ENCODE measurements around the gene ZNF483.
A peak's percentile ranks its signal among the peaks of the same experiment; 100 is the strongest.
"Not testable (repeated sequence)": the region's sequence is repeated elsewhere in the genome, so short reads cannot be mapped to it uniquely, and the experiment has no call there.

Gene ZNF483

DNA sequence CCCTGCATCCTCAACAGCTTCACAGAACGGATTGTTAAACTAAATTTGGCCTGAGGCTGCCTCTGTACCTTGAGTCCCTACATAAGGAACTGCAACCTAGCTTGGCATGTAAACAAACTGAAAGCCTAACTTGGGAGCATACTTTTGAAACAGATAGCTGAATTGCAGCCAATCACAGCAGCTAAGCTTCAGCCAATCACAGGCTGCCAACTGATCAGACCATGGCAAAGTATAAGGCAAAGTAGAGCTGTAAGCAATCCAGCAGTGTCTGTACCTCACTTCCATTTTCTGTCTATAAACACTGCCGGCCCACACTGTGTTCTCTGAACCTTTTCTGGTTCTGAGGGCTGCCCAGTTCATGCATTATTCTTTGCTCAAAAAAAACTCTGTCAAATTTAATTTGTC lies 8.9 kb upstream of the ZNF483 start:
- Mint-ChIP-seq H3K27me3 (peaks cover 5% of the 10 kb centered on the region), H3K27ac (no peak overlapping the region), H3K36me3 (no peaks in the 10 kb centered on the region), H3K4me1 (no peaks in the 10 kb centered on the region), H3K9me3 (peaks cover 4% of the 10 kb centered on the region), H3K4me3 (no peak overlapping the region)
- peak; percentile 66 for ATAC-seq

DNA sequence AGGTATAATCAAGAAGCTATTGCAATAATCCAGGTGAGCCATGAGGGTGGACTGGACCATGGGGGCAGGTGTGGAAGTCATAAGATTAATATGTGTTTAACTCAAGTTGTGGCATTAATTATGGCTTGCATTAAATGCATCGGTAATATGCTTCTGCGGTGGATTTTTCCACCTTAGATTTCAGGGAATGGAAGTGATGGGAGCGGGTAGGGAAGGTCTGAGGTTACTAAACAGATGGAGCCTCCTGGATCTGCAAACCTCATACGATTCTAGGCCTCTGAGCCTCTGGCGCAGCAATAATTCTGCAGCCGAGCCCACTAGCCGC lies 286 bp upstream of the ZNF483 start:
- Mint-ChIP-seq H3K4me1 (peaks cover 20% of the 10 kb centered on the region), H3K4me3 (peak overlapping the region; percentile 84), H3K27ac (no peak overlapping the region), H3K27me3 (peaks cover 26% of the 10 kb centered on the region), H3K36me3 (peaks cover 6% of the 10 kb centered on the region), H3K9me3 (no peaks in the 10 kb centered on the region)
- no peak for ATAC-seq

DNA sequence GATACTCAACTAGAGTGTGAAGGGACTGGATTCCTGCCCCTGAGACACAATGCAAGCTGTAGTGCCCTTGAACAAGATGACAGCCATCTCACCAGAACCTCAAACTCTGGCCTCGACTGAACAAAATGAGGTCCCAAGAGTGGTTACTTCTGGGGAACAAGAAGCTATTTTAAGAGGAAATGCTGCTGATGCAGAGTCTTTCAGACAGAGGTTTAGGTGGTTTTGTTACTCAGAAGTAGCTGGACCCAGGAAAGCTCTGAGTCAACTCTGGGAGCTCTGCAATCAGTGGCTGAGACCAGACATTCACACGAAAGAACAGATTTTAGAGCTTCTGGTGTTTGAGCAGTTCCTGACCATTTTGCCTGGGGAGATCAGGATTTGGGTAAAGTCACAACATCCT lies 2.4 kb downstream of the ZNF483 start:
- H3K4me3 Mint-ChIP-seq, result no peak overlapping the region
- H3K4me1 Mint-ChIP-seq, result peaks cover 20% of the 10 kb centered on the region
- no peak overlapping the region for H3K27ac Mint-ChIP-seq
- H3K27me3 Mint-ChIP-seq, result peaks cover 17% of the 10 kb centered on the region
- ATAC-seq, result peak; percentile 47
- no peaks in the 10 kb centered on the region for H3K9me3 Mint-ChIP-seq
- H3K36me3 Mint-ChIP-seq, result peaks cover 14% of the 10 kb centered on the region

DNA sequence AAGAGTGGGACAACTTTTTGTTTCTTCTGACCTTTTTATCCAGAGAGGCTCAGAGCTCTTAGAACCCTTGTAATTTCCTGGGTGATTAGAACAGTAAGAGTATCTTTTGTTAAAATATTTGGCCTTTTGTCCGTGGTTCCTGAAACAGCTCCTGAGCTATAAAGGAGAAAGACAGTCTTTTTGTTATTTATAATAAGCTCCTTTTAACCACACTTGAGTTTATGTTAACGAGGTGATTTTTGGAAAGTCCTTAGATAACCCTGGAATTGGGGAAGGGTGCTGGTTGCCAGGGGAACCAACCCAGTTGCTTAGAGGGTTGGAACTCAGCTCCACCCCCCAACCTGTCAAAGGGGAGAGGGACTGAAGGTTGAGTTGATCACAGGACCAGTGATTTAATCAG lies 4.8 kb downstream of the ZNF483 start:
- Mint-ChIP-seq H3K36me3 (peaks cover 39% of the 10 kb centered on the region), H3K9me3 (peaks cover 6% of the 10 kb centered on the region)

DNA sequence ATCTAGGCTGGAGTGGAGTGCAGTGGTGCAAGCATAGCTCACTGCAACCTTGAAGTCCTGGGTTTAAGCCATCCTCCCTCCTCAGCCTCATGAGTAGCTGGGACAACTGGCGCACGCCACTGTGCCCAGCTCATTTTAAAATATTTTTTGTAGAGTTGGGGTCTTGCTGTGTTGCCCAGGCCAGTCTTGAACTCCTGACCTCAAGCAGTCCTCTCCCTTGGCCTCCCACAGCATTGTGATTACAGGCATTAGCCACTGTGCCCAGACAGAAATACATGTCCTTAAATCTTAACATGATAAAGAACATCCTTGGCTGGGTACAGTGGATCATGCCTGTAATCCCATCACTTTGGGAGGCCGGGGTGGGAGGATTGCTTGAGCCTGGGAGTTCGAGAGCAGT lies 6.7 kb downstream of the ZNF483 start:
- H3K36me3 Mint-ChIP-seq, result peaks cover 50% of the 10 kb centered on the region
- no peak overlapping the region for H3K27ac Mint-ChIP-seq
- no peaks in the 10 kb centered on the region for H3K27me3 Mint-ChIP-seq
- no peak overlapping the region for H3K4me3 Mint-ChIP-seq
- peaks cover 12% of the 10 kb centered on the region for H3K9me3 Mint-ChIP-seq
- ATAC-seq, result no peak
- no peaks in the 10 kb centered on the region for H3K4me1 Mint-ChIP-seq

More for the DNA sequence above, 4.8 kb downstream of the ZNF483 start:
- ATAC-seq, result no peak
- H3K27ac Mint-ChIP-seq, result no peak overlapping the region
- no peak overlapping the region for H3K4me3 Mint-ChIP-seq
- H3K4me1 Mint-ChIP-seq, result peaks cover 12% of the 10 kb centered on the region
- peaks cover 6% of the 10 kb centered on the region for H3K27me3 Mint-ChIP-seq

DNA sequence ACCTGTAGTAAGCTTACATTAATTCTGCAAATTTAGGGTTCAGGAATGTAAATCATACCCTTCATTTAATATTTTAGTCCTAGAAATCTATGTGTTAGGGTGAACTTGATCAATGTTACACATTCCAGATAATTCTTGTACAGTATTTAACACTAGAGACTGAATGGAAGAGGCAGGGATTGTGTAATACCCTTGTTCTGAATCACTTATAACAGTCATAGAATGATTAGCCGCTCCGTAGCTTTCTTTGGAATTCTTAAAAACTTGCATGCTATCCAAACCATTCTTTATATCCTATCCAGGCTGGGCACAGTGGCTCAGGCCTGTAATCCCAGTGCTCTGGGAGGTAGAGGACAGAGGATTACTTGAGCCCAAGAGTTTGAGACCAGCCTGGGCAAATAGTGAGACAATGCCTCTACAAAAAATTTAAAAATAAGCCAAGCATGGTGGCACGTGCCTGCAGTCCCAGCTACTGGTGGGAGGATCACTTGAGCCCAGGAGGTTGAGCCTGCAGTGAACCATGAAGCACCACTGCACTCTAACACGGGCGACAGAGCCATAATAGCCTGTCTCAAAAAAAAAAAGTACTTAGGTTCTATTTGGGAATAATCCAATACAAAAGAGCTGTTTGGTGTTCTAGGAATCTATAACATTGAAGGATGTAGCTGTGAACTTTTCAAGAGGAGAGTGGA lies 8.3 kb downstream of the ZNF483 start:
- no peak overlapping the region for H3K4me3 Mint-ChIP-seq
- H3K4me1 Mint-ChIP-seq, result no peaks in the 10 kb centered on the region
- no peaks in the 10 kb centered on the region for H3K27me3 Mint-ChIP-seq
- peaks cover 50% of the 10 kb centered on the region for H3K36me3 Mint-ChIP-seq
- peaks cover 12% of the 10 kb centered on the region for H3K9me3 Mint-ChIP-seq
- H3K27ac Mint-ChIP-seq, result no peak overlapping the region
- no peak for ATAC-seq

DNA sequence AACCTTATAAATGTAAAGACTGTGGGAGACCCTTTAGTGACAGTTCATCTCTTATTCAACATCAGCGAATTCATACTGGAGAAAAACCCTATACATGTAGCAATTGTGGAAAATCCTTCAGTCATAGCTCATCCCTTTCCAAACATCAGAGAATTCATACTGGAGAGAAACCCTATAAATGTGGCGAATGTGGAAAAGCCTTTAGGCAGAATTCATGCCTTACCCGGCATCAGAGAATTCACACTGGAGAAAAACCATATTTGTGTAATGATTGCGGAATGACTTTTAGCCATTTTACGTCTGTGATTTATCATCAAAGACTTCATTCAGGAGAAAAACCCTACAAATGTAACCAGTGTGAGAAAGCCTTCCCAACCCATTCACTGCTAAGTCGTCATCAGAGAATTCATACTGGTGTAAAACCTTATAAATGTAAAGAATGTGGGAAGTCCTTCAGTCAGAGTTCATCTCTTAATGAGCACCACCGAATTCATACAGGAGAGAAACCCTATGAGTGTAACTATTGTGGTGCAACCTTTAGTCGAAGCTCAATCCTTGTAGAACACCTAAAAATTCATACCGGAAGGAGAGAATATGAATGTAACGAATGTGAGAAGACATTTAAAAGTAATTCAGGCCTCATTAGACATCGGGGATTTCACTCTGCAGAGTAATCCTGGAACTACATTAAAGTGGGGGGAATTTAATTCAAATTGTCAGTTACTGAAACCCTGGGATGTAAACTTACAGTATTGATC lies 17.7 kb downstream of the ZNF483 start:
- H3K27ac Mint-ChIP-seq, result no peak overlapping the region
- no peaks in the 10 kb centered on the region for H3K27me3 Mint-ChIP-seq
- H3K4me3 Mint-ChIP-seq, result no peak overlapping the region
- no peak for ATAC-seq
- peaks cover 61% of the 10 kb centered on the region for H3K36me3 Mint-ChIP-seq
- H3K9me3 Mint-ChIP-seq, result peaks cover 29% of the 10 kb centered on the region
- H3K4me1 Mint-ChIP-seq, result no peaks in the 10 kb centered on the region

DNA sequence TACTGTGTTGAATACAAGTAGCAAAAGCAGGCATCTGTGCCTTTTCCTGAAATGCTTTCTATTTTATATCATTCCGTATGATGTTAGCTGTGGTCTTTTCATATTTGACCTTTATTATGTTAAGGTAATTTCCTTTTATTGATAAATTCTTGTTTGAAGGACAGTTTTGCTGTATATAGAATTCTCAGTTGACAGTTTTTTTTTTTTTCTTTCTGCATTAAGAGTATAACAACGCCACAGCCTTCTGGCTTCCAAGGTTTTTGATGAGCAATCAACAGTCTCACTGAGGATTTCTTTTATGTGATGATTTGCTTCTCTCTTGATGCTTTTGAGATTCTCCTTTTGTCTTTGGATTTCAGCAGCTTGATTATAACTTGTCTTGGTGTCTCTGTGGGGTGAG lies 23.6 kb downstream of the ZNF483 start:
- no peak for ATAC-seq

DNA sequence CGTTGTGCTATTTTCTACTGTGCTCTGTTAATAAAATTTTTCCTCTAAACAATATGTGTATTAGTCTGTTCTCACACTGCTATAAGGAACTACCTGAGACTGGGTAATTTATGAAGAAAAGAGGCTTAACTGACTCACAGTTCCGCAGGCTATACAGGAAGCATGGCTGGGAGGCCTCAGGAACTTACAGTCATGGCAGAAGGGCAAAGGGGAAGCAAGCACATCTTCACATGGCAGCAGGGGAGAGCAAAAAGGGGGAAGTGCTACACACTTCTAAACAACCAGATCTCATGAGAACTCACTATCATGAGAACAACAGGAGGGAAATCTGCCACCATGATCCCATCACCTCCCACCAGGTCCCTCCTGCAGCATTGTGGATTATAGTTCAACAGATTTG lies 30.4 kb downstream of the ZNF483 start:
- not testable (repeated sequence) for H3K4me1 Mint-ChIP-seq, H3K4me3 Mint-ChIP-seq, H3K27ac Mint-ChIP-seq, ATAC-seq, H3K27me3 Mint-ChIP-seq
- peaks cover 32% of the 10 kb centered on the region for H3K9me3 Mint-ChIP-seq
- H3K36me3 Mint-ChIP-seq, result peaks cover 25% of the 10 kb centered on the region

More for the DNA sequence above, 23.6 kb downstream of the ZNF483 start:
- H3K4me3 Mint-ChIP-seq, result no peak overlapping the region
- peaks cover 36% of the 10 kb centered on the region for H3K9me3 Mint-ChIP-seq
- H3K4me1 Mint-ChIP-seq, result no peaks in the 10 kb centered on the region
- no peak overlapping the region for H3K27ac Mint-ChIP-seq
- no peaks in the 10 kb centered on the region for H3K27me3 Mint-ChIP-seq
- peaks cover 59% of the 10 kb centered on the region for H3K36me3 Mint-ChIP-seq

DNA sequence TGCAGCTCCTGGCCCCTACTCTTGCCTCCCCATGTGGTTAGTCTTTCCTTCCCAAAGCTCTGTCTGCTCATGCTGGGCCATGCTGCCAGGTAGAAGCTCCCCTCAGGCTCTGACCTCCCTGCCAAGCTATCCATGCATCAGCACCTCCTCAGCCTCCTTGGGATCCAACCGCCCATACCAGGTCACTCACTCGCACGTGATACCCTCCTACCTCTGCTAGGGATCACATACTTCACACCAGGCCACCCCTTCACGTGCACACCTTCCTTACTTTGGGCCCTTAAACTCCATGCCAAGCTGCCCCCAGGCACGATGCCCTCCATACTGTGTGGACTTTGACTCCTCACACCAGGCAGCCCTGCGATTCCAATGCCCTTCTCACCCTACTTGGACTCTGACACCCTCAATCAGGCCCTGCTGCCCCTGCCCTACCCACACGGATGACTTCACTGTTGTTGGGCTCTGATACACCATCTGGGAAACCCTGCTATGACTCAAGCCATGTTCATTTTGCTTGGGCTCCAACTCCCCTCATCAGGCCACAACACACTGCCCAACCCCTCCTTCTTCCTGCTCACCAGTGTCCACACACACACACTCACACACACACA lies 34.1 kb downstream of the ZNF483 start:
- Mint-ChIP-seq H3K9me3 (peaks cover 25% of the 10 kb centered on the region), H3K36me3 (peaks cover 13% of the 10 kb centered on the region), H3K27me3 (no peaks in the 10 kb centered on the region), H3K27ac (no peak overlapping the region), H3K4me3 (no peak overlapping the region), H3K4me1 (no peaks in the 10 kb centered on the region)
- ATAC-seq, result no peak

DNA sequence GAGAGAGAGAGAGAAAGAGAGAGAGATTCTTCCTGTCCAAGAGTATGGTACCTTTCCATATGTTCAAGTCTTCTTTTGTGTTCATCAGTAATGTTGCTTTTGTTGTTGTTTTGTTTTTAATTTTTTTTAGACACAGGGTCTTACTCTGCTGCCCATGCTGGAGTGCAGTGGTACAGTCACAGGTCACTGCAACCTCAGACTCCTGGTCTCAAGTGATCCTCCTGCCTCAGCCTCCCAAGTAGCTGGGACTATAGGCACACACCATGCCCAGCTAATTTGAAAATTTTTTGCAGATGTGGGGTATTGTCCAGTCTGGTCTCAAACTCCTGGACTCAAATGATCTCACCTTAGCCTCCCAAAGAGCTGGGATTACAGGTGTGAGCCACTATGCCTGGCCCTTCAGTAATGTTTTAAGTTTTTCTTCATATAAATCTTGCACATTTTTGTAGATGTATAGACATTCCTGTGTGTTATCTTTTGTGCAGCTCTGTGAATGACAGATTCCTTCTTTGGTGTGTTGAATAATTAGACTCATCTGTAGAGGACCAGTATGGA lies 36.3 kb downstream of the ZNF483 start:
- H3K36me3 Mint-ChIP-seq, result peaks cover 8% of the 10 kb centered on the region
- no peak overlapping the region for H3K4me3 Mint-ChIP-seq
- no peaks in the 10 kb centered on the region for H3K27me3 Mint-ChIP-seq
- no peak for ATAC-seq
- H3K9me3 Mint-ChIP-seq, result peaks cover 13% of the 10 kb centered on the region
- no peak overlapping the region for H3K27ac Mint-ChIP-seq
- H3K4me1 Mint-ChIP-seq, result no peaks in the 10 kb centered on the region

DNA sequence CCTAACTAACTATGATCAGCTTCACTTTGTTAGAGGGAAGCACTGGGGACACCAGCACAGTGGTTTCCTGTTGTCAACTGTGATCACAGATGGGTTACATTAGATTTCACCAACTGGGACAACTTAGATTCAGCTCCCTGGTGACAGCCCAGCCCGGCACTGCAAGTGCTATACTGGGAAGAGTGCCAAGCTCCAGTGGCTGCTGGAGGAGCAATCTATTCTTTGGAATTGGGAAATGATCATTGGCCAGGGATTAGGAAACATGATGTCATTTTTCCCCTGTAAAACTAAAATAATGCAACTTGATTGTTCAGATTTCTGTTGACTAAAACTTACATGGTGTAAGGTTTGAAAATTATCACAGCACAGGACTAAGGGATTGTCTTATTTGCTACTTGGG lies 41.3 kb downstream of the ZNF483 start:
- ATAC-seq, result no peak
- H3K36me3 Mint-ChIP-seq, result peaks cover 16% of the 10 kb centered on the region
- no peaks in the 10 kb centered on the region for H3K4me1 Mint-ChIP-seq
- H3K9me3 Mint-ChIP-seq, result peaks cover 18% of the 10 kb centered on the region
- H3K4me3 Mint-ChIP-seq, result no peak overlapping the region
- no peak overlapping the region for H3K27ac Mint-ChIP-seq
- H3K27me3 Mint-ChIP-seq, result peaks cover 11% of the 10 kb centered on the region

DNA sequence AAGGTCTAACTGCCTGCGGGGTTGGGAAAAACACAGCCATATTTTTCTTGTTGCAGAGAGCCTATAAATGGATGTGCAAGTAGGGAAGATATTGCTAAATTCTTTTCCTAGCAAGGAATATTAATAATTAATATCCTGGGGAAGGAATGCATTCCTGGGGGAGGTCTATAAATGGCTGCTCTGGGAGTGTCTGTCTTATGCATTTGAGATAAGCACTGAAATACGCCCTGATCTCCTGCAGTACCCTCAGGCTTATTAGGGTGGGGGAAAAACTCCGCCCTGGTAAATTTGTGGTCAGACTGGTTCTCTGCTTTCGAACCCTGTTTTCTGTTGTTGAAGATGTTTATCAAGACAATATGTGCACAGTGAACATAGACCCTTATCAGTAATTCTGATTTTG lies 43.1 kb downstream of the ZNF483 start:
- Mint-ChIP-seq H3K27me3 (peaks cover 11% of the 10 kb centered on the region), H3K9me3 (peaks cover 18% of the 10 kb centered on the region), H3K36me3 (peaks cover 16% of the 10 kb centered on the region)
- H3K4me1 Mint-ChIP-seq, H3K27ac Mint-ChIP-seq, H3K4me3 Mint-ChIP-seq, ATAC-seq: not testable (repeated sequence)

DNA sequence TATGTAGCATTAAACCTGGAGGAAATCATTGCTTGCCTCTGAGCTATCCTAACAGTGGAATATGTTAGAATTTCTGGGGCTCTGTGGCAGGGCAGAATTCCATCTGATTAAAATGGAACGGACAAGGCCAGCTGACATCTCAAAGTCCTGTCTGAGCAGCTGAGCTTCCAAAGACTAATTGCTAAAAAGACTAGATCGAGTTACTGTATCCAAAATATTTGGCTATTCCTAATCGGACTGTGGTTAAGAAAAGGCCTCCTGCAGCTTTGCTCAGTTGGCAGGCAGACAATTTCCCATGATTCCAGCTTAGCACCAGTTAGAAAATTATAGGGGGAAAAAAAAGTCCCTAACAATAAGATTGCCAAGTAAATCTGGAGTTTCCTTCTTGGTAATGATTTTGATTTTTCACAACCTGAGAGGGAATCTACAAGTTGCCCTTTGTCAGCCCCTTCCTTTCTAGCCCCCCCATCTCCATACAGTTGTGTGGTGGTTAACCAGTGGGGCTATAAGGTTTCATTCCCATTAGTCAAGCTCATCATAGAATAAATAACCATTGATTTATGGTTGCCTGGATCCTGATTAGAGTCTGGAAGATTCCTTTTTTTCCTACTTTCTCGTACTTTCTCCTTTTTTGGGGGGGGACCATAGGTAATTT lies 48.1 kb downstream of the ZNF483 start:
- no peak overlapping the region for H3K4me3 Mint-ChIP-seq
- ATAC-seq, result no peak
- peaks cover 11% of the 10 kb centered on the region for H3K27me3 Mint-ChIP-seq
- H3K27ac Mint-ChIP-seq, result no peak overlapping the region
- no peaks in the 10 kb centered on the region for H3K4me1 Mint-ChIP-seq
- H3K36me3 Mint-ChIP-seq, result peaks cover 16% of the 10 kb centered on the region
- peaks cover 13% of the 10 kb centered on the region for H3K9me3 Mint-ChIP-seq

DNA sequence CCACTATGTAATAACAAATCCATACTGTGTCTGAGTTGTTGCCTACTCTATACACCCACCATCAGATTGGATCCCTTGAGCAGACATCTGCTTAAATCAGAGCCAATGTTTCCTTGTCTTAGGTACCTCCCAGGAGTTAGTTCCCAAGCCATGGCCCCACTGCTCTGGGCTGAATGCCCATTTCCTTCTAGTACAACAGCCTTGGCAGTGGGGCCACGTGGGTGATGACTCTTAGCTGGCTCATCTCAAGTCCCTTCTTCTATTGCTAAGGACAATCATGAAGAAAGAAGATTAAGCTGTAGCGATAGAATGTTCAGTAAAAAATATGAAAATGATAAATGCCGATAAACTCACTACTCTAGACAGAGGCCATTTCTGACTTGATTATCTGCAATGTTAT lies 57.9 kb downstream of the ZNF483 start:
- H3K27me3 Mint-ChIP-seq, result no peaks in the 10 kb centered on the region
- peaks cover 2% of the 10 kb centered on the region for H3K9me3 Mint-ChIP-seq
- H3K4me3 Mint-ChIP-seq, result no peak overlapping the region
- H3K36me3 Mint-ChIP-seq, result no peaks in the 10 kb centered on the region
- ATAC-seq, result no peak
- no peaks in the 10 kb centered on the region for H3K4me1 Mint-ChIP-seq
- H3K27ac Mint-ChIP-seq, result no peak overlapping the region

Measured in stimulated activated memory B cell treated with anti-CD40 and anti-IgM and Interleukin-4, amounts not matched to agents 10 μg/mL and 1 μg/mL and 100 μg/mL, for 72 hours (primary cell).